Sigmoid colon (tissue), 7 donors: Measurements from ENCODE around the gene SRSF6. TPM values are rescaled to one million over a fixed set of nuclear protein-coding genes. Genes with fewer than 3 reads are reported as not detected.
"Not testable (repeated sequence)": the region's sequence is repeated elsewhere in the genome, so short reads cannot be mapped to it uniquely, and the experiment has no call there.

Source experiments
- DNase-seq: peaks from one replicate; pipeline ENCODE4 v3.0.0-alpha.2; 2019
- H3K27ac ChIP-seq, 4 donors: fragments of 200-600 bp; sonication (generic); one replicate each; pipeline ENCODE4 v1.5.1; 2016 to 2019; ENCODE audit warnings: mild to moderate bottlenecking in 1 of 4
- H3K27me3 ChIP-seq, 3 donors: fragments of 200-600 bp; sonication (generic); one replicate each; pipeline ENCODE4 v1.5.1; 2019; ENCODE audit warnings: mild to moderate bottlenecking in 1 of 3
- H3K36me3 ChIP-seq, 4 donors: fragments of 200-600 bp; sonication (generic); one replicate each; pipeline ENCODE4 v1.5.1; 2016 to 2019
- H3K4me1 ChIP-seq, 4 donors: fragments of 200-600 bp; sonication (generic); one replicate each; pipeline ENCODE4 v1.5.1; 2017 to 2019
- H3K4me3 ChIP-seq, 4 donors: fragments of 200-600 bp; sonication (generic); one replicate each; pipeline ENCODE4 v1.5.1; 2017 to 2019; ENCODE audit warnings: mild to moderate bottlenecking in 2 of 4, moderate library complexity in 1 of 4
- H3K9me3 ChIP-seq, 4 donors: fragments of 200-600 bp in 3 of 4; sonication (generic) in 3 of 4; one replicate each; pipeline versions ENCODE4 v1.5.1 to v1.6.1; 2013 to 2019
- EP300 ChIP-seq, 4 donors: sonication (generic); formaldehyde crosslinking; IDR thresholded peaks; one replicate each; pipeline ENCODE4 v1.6.1; 2017; ENCODE audit warnings: antibody characterized with exemption in 4 of 4
- POLR2A ChIP-seq, 2 donors: fragments of 450-650 bp; IDR thresholded peaks; one replicate each; pipeline ENCODE4 v1.6.1; 2016; ENCODE audit warnings: antibody characterized with exemption in 2 of 2, mild to moderate bottlenecking in 2 of 2, moderate library complexity in 2 of 2
- POLR2AphosphoS5 ChIP-seq, 4 donors: sonication (generic); formaldehyde crosslinking; IDR thresholded peaks; one replicate each; pipeline ENCODE4 v1.6.1; 2017; ENCODE audit warnings: antibody characterized with exemption in 4 of 4
- WGBS, 2 donors: extraction: QIAGEN DNeasy Blood & Tissue Kit; methylation state at CpG; one replicate each; pipeline ENCODE4 v1.1.7; 2013; 5-methylcytosine and 5-hydroxymethylcytosine counted together
- intact Hi-C: fragments of 100-400 bp; cut with DNase I; formaldehyde crosslinking; loops from one replicate; pipeline ENCODE4 v1.15.1; 2023
- polyA plus RNA-seq, 3 donors: library from polyadenylated mRNA; stranded (reverse); fragments of 200-250 nt; gene quantifications; one replicate each; pipeline ENCODE4 v1.2.3, GENCODE V29; 2013
- total RNA-seq, 4 donors: library from RNA; depleted of rRNA; stranded (reverse); fragments of >200 nt; gene quantifications; one replicate each; pipeline ENCODE4 v1.1.0, GENCODE V29; 2016
- TF ChIP-seq, protein P1 (sequence below), 4 experiments: fragments of 450-650 bp in 3 of 4; fragments of 200-600 bp in 1 of 4; IDR thresholded peaks; one replicate each; pipeline ENCODE4 v1.5.1; 2016 to 2019; ENCODE audit warnings: antibody characterized with exemption in 4 of 4, mild to moderate bottlenecking in 3 of 4, moderate library complexity in 2 of 4
- donor health status: healthy with polysubstance abuse.
- donor health status: Bipolar disorder and iron deficiency.
- donor health status: healthy.

The SRSF6 gene
- total and polyA plus RNA-seq, 7 donors, result 29.6 to 78.9 (median 51.7) TPM

DNA sequence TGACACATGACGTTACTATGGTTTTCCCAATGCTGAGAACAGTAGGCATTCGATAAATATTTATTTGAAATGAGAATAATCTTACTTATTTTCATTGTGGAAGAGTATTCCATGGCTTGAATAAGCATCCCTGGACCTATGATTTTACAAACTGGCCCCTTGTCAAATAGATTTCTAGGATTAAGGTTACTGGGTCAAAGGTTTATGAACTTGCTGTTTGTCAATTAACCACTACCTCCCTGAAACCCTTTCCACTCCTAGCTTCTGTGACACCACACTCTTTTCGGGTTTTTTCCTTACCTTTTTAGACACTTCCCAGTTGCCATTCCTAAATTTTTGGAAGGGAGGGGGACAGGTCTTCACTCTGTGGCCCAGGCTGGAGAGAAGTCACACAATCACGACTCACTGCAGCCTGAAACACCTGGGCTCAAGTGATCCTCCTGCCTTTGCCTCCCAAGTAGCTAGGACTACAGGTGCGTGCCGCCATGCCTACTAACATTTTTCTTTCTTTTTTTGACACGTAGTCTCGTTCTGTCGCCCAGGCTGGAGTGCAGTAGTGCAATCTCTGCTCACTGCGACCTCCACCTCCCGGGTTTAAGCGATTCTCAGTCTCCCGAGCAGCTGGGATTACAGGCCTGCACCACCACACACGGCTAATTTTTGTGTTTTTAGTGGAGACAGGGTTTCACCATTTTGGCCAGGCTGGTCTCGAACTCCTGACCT, 5.1 kb upstream of the SRSF6 start:
- no peak for TF ChIP-seq POLR2A (IDR thresholded peaks at IDR 0.05)
- no peak for TF ChIP-seq EP300 (IDR thresholded peaks at IDR 0.05)
- TF ChIP-seq POLR2AphosphoS5 (IDR thresholded peaks at IDR 0.05), result no peak
- TF ChIP-seq, protein P1, sequence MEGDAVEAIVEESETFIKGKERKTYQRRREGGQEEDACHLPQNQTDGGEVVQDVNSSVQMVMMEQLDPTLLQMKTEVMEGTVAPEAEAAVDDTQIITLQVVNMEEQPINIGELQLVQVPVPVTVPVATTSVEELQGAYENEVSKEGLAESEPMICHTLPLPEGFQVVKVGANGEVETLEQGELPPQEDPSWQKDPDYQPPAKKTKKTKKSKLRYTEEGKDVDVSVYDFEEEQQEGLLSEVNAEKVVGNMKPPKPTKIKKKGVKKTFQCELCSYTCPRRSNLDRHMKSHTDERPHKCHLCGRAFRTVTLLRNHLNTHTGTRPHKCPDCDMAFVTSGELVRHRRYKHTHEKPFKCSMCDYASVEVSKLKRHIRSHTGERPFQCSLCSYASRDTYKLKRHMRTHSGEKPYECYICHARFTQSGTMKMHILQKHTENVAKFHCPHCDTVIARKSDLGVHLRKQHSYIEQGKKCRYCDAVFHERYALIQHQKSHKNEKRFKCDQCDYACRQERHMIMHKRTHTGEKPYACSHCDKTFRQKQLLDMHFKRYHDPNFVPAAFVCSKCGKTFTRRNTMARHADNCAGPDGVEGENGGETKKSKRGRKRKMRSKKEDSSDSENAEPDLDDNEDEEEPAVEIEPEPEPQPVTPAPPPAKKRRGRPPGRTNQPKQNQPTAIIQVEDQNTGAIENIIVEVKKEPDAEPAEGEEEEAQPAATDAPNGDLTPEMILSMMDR (IDR thresholded peaks at IDR 0.05), result no peak
- Histone ChIP-seq H3K27me3 (peaks cover 0 to 11% (median 0%) of the 10 kb centered on the region in 3 donors), H3K36me3 (no peaks in the 10 kb centered on the region), H3K4me3 (no peak overlapping the region), H3K4me1 (peaks cover 0 to 8% (median 7%) of the 10 kb centered on the region in 4 donors), H3K9me3 (no peaks in the 10 kb centered on the region), H3K27ac (no peak overlapping the region)
- no peak for DNase-seq
- 88 to 92% methylated on average over 15 of the region's 15 CpGs for WGBS, 2 donors
- intact Hi-C loops, result loop anchor here (10.0 kb wide), 1 partner anchor 762 kb away; the partner anchor contains the start of gene OSER1

DNA sequence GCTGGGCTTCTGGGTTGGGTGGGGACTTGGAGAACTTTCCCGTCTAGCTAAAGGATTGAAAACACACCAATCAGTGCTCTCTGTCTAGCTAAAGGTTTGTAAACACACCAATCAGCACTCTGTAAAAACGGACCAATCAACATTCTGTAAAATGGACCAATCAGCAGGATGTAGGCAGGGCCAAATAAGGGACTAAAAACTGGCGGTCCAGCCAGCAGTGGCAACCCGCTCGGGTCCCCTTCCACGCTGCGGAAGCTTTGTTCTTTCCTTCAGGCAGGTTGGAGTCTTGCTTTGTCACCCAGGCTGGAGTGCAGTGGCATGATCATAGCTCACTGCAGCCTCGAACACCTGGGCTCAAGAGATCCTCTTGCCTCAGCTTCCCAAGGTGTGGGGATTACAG, 1.4 kb upstream of the SRSF6 start:
- DNase-seq, H3K9me3 ChIP-seq, H3K4me3 ChIP-seq, H3K27me3 ChIP-seq: not testable (repeated sequence)
- Histone ChIP-seq H3K4me1 (peaks cover 0 to 20% (median 18%) of the 10 kb centered on the region in 4 donors), H3K27ac (peak overlapping the region in 1 of 4 donors; percentile 100), H3K36me3 (peaks cover 0 to 23% (median 15%) of the 10 kb centered on the region in 4 donors)
- intact Hi-C loops, result loop anchor here (10.0 kb wide), 1 partner anchor 759 kb away; the partner anchor contains the start of gene OSER1
- 78 to 91% methylated on average over 8 of the region's 8 CpGs for WGBS, 2 donors

DNA sequence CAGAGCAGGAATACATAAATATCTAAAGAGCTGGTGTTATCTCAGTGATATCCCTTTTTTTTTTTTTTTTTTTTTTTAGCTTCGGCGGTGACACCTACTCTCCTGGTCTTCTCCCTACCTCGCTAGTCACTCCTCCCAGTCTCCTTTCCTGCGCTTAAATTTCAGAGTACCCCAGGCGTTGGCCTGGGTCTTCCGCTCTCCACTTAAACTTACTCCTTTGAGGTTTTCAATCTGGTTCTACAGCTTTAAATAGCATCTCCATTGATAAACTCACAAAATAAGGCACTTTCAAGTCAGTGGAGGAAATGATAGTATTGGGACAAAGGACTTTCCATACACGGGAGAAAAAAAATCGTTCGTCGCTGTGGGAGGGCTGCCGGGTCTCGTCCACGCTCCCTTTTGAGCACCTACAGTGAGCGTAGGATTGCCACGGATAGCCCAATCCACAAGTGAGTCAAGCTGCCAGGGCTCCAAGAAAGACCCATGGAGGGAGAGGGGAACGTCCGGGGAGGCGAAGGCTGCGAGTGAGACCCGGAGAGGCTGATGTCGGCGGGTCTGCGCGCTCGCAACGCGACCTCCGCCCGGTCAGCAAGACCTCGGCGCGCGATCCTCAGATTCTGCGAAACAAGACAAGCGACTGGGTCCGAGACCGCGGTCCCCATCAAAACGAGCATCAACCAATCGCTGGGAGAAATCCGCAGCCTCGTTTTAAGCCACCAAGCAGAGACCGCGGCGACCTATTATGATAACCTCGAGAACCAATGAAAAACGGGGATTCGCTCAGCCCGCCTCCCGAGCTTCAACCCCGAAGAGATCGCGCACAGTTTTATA, 672 bp upstream of the SRSF6 start:
- TF ChIP-seq POLR2A (IDR thresholded peaks at IDR 0.05), result no peak
- no peak for TF ChIP-seq EP300 (IDR thresholded peaks at IDR 0.05)
- no peak for TF ChIP-seq POLR2AphosphoS5 (IDR thresholded peaks at IDR 0.05)
- TF ChIP-seq, protein P1 (IDR thresholded peaks at IDR 0.05), result no peak
- Histone ChIP-seq H3K4me1 (peaks cover 0 to 28% (median 20%) of the 10 kb centered on the region in 4 donors), H3K9me3 (no peaks in the 10 kb centered on the region), H3K36me3 (peaks cover 3 to 30% (median 18%) of the 10 kb centered on the region in 4 donors), H3K4me3 (peak overlapping the region; percentile 86 to 98 (median 92)), H3K27ac (peak overlapping the region; percentile 99 to 100 (median 100)), H3K27me3 (no peaks in the 10 kb centered on the region)
- peak; percentile 97 for DNase-seq
- 1% methylated on average over 53 of the region's 53 CpGs for WGBS, 2 donors
- intact Hi-C loops, result loop anchor here (10.0 kb wide), 1 partner anchor 758 kb away; the partner anchor contains the start of gene OSER1

DNA sequence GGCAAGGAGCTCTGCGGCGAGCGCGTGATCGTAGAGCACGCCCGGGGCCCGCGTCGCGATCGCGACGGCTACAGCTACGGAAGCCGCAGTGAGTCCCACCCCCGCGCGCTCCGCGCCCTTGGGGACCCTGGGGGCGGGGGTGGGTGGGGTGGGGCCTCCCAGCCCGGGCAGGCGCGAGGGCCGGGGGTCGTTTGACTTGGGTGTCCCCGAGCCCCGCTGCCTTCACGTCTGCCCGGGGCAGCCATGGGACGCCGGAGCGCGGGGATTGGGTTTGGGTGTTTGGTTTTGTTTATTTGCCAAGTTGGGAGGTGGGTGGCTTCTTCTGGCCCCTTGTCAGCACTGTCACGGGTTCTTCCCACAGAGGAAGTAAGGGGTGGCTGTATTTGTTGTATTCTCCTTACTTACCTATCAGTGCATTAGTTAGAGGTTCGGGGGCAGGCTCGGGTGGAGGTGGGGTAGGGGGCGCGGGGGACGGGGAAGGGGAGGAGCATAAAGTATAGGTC, 777 bp downstream of the SRSF6 start:
- Histone ChIP-seq H3K4me3 (peak overlapping the region; percentile 86 to 98 (median 92)), H3K27me3 (no peaks in the 10 kb centered on the region), H3K4me1 (peaks cover 0 to 42% (median 20%) of the 10 kb centered on the region in 4 donors), H3K9me3 (no peaks in the 10 kb centered on the region), H3K27ac (peak overlapping the region; percentile 99 to 100 (median 100)), H3K36me3 (peaks cover 6 to 45% (median 27%) of the 10 kb centered on the region in 4 donors)
- no peak for DNase-seq
- intact Hi-C loops, result loop anchor here (1.0 to 10.0 kb wide), 3 partner anchors 55 to 756 kb away; partner anchors contain the start of genes IFT52 and OSER1
- WGBS, 2 donors, result 0 to 1% methylated on average over 41 of the region's 41 CpGs
- TF ChIP-seq POLR2AphosphoS5 (IDR thresholded peaks at IDR 0.05) (no peak), EP300 (IDR thresholded peaks at IDR 0.05) (no peak), POLR2A (IDR thresholded peaks at IDR 0.05) (no peak)
- TF ChIP-seq, protein P1 (IDR thresholded peaks at IDR 0.05), result no peak
